A549 treated with AZD2906 at 1 μM for 4 hours (cell line): Measurements from ENCODE around the gene FBXL19. TPM values are rescaled to one million over a fixed set of nuclear protein-coding genes. Genes with fewer than 3 reads are reported as not detected.

Experiments
- total RNA-seq: library from RNA; stranded (reverse); fragments of 200-300 nt; extraction: Qiagen RNA extraction; gene quantifications from 5 replicates; pipeline ENCODE4 v1.2.3, GENCODE V29; 2022

FBXL19 gene
- total RNA-seq = 12.0 to 20.0 TPM (median 16.8 TPM) in 5 replicates

GRCh38 chr16:30923554-30924075 is at the start of gene FBXL19:
TSS of gene FBXL19 (plus strand) at chr16:30923572. CDS start at chr16:30925755, 2,183 bp downstream.

GRCh38 chr16:30893744-30894539 is 29.4 kb upstream of the FBXL19 start, which contains the start of gene BCL7C:
TSS of gene BCL7C (minus strand) at chr16:30894077. CDS start at chr16:30893944, 133 bp downstream.

GRCh38 chr16:30896261-30896888 is 27.0 kb upstream of the FBXL19 start, which contains the start of gene CTF1:
TSS of gene CTF1 (plus strand) at chr16:30896614. CDS start at chr16:30896644, 30 bp downstream.

GRCh38 chr16:30948667-30949649 is 25.6 kb downstream of the FBXL19 start, which contains the start of gene ORAI3:
TSS of gene ORAI3 (plus strand) at chr16:30949068. CDS start at chr16:30949290, 222 bp downstream.

GRCh38 chr16:30957456-30958174 is 34.2 kb downstream of the FBXL19 start, which contains the start of gene SETD1A:
TSS of gene SETD1A (plus strand) at chr16:30957754. CDS start at chr16:30958732, 978 bp downstream.

GRCh38 chr16:30984669-30985400 is 61.5 kb downstream of the FBXL19 start, which contains the start of gene HSD3B7:
TSS of gene HSD3B7 (plus strand) at chr16:30985207. CDS start at chr16:30985659, 452 bp downstream.

Other genes starting within 250 kb of the FBXL19 start
- 16.0 to 26.6 TPM (median 17.8 TPM) in 5 replicates for gene SRCAP, start 224.4 kb upstream of the FBXL19 start, total RNA-seq
- 19.5 to 30.8 TPM (median 26.9 TPM) in 5 replicates for gene PHKG2, start 175.1 kb upstream of the FBXL19 start, total RNA-seq
- gene CFAP119, start 161.5 kb upstream of the FBXL19 start, total RNA-seq = 4.5 to 9.0 TPM (median 8.0 TPM) in 5 replicates
- gene RNF40, start 161.2 kb upstream of the FBXL19 start, total RNA-seq = 70.9 to 82.8 TPM (median 79.3 TPM) in 5 replicates
- gene ZNF629, start 136.4 kb upstream of the FBXL19 start, total RNA-seq = 16.0 to 19.7 TPM (median 17.4 TPM) in 5 replicates
- gene BCL7C, start 29.5 kb upstream of the FBXL19 start, total RNA-seq = 26.3 to 45.4 TPM (median 43.8 TPM) in 5 replicates
- 0.16 to 0.29 TPM (median 0.17 TPM) in 5 replicates for gene CTF1, start 27.0 kb upstream of the FBXL19 start, total RNA-seq
- gene ORAI3, start 25.5 kb downstream of the FBXL19 start, total RNA-seq = 10.3 to 14.7 TPM (median 12.3 TPM) in 5 replicates
- gene SETD1A, start 34.2 kb downstream of the FBXL19 start, total RNA-seq = 18.3 to 20.3 TPM (median 18.6 TPM) in 5 replicates
- gene HSD3B7, start 61.6 kb downstream of the FBXL19 start, total RNA-seq = 13.5 to 17.0 TPM (median 14.5 TPM) in 5 replicates
- 1.4 to 1.7 TPM (median 1.6 TPM) in 5 replicates for gene STX1B, start 87.1 kb downstream of the FBXL19 start, total RNA-seq
- gene STX4, start 110.0 kb downstream of the FBXL19 start, total RNA-seq = 49.2 to 67.7 TPM (median 62.8 TPM) in 5 replicates
- gene ZNF668, start 150.7 kb downstream of the FBXL19 start, total RNA-seq = 13.2 to 20.9 TPM (median 15.8 TPM) in 5 replicates
- 9.3 to 10.8 TPM (median 9.9 TPM) in 5 replicates for gene ZNF646, start 150.8 kb downstream of the FBXL19 start, total RNA-seq
- gene PRSS53, start 165.4 kb downstream of the FBXL19 start, total RNA-seq = 1.1 to 2.1 TPM (median 1.4 TPM) in 5 replicates
- gene VKORC1, start 171.2 kb downstream of the FBXL19 start, total RNA-seq = 99.8 to 149 TPM (median 147 TPM) in 5 replicates
- gene BCKDK, start 184.8 kb downstream of the FBXL19 start, total RNA-seq = 42.8 to 59.1 TPM (median 54.4 TPM) in 5 replicates
- 44.4 to 51.1 TPM (median 49.2 TPM) in 5 replicates for gene KAT8, start 194.1 kb downstream of the FBXL19 start, total RNA-seq
- 1.2 to 1.8 TPM (median 1.4 TPM) in 5 replicates for gene PRSS8, start 212.2 kb downstream of the FBXL19 start, total RNA-seq
- 0.84 to 2.1 TPM (median 1.3 TPM) in 5 replicates for gene PRSS36, start 226.5 kb downstream of the FBXL19 start, total RNA-seq